Measurements from ENCODE around the gene MDFI. TPM values are rescaled to one million over a fixed set of nuclear protein-coding genes. Genes with fewer than 3 reads are reported as not detected.

The MDFI gene
- polyA plus RNA-seq, 1 of the 3 experiments (the other 2 are of a cell fraction) = 7.0 TPM

DNA sequence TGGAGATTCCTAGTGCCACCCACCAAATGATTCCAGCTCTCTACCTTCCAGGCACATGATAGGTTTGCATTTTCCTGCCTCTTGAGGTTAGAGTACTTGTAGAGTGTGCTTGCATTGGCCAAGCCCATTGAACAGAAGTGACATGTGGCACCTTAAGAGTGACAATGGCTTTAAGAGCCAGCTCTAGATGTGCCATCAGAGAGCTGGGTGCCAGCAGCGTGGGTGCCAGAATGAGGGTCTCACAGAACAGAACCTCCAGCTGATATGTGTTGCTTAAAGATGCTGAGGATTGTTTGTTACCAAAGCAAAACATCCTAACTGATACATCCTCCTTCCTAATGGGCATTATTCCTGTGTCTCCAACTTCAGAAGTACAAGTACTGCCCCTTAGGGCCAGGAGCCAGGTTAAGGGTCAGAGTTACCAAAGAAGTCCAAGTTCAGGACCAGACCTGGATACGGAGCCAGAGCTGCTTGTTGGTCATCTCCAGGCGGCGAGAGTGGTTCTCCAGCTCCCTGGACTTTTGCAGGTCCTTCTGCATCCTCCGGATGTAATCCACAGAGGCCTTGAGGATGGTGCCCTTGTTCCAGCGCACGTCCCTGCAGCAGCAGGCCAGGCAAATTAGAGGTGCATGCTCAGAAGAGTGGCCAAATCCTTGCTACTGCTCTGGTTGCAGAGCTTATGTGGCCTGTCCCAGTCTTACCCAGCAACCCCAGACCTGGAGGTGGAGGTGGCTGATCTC lies 47.5 kb downstream of the MDFI start (continued):
- no peak for TF ChIP-seq USF2 (IDR thresholded peaks at IDR 0.05; ENCODE audit: borderline replicate concordance, low read depth, low read length)
- TF ChIP-seq SMC3 (IDR thresholded peaks at IDR 0.05; ENCODE audit: low read depth, low read length) = no peak
- TF ChIP-seq GATA2 (CRISPR knock-in tag; IDR thresholded peaks at IDR 0.05) = no peak
- no peak for TF ChIP-seq TAF1 (IDR thresholded peaks at IDR 0.05; ENCODE audit: borderline replicate concordance, low read depth, low read length)

DNA sequence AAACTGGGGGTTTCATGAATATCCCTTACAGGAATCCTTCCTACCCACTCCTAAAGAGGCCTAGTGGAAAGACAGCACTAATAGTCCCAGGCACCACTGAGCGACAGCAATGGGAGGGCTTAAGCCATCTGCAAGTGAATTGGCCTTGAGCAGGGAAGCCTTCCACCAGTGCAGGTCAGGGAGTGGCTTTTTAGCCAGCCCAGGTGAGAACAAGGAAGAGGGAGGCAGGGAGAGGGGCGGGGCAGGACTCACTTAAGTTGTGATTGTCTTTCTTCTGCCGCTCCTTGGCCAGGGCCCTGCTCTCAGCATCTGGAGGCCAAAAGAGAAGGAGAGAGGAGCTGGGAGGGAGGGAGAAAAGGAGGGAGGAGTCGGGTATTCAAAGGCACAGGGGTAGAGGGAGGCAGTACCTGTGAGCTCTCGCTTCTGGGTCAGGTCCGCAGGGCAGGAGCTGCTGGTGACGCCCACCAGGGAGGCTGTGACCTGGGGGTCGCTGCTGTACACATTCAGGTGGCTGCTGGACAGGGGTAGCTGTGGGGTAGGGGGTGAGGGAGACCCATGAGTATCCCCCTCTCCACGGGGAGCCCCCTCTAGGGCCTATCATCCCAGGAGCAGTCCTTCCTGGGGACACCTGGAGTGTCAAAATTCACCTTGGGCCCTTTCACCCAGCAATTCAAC lies 49.4 kb downstream of the MDFI start:
- Histone ChIP-seq H3K9me2 (no peaks in the 10 kb centered on the region), H3K36me3 (replicated peaks in 1 of 2; ENCODE audit: control insufficient read depth in 1 of 2, insufficient read depth in 2 of 2, low read length in 1 of 2) (peaks cover 4 to 6% of the 10 kb centered on the region in 2 experiments), H3K79me2 (ENCODE audit: insufficient read depth) (no peaks in the 10 kb centered on the region), H3K9me3 (no peaks in the 10 kb centered on the region), H3K27me3 (ENCODE audit: insufficient read depth) (no peaks in the 10 kb centered on the region), H3K27ac (ENCODE audit: low read depth in 2 of 2, low read length in 1 of 2) (no peak overlapping the region), H3K4me3 (ENCODE audit: low read depth in 2 of 2, low read length in 1 of 2) (no peak overlapping the region), H3K9ac (no peak overlapping the region), H3K4me2 (no peak overlapping the region), H3K4me1 (ENCODE audit: control insufficient read depth in 1 of 2, insufficient read depth in 2 of 2, low read depth in 1 of 2, low read length in 1 of 2) (peaks cover 4 to 13% of the 10 kb centered on the region in 2 experiments; a peak in 3 of 4 replicates), H4K20me1 (ENCODE audit: insufficient read depth) (no peaks in the 10 kb centered on the region), H2AFZ (ENCODE audit: low read depth) (no peak overlapping the region), H3F3A (replicated peaks; ENCODE audit: insufficient read depth) (no peaks in the 10 kb centered on the region)
- DNase-seq = no peak
- POLR2A ChIA-PET = no interaction called here
- TF ChIP-seq RXRA (IDR thresholded peaks at IDR 0.05; ENCODE audit: borderline replicate concordance, low read depth) (no peak), EZH2phosphoT487 (IDR thresholded peaks at IDR 0.05; ENCODE audit: borderline replicate concordance, low read depth) (no peak), REST (IDR thresholded peaks at IDR 0.05; ENCODE audit: low read depth, low read length) (no peak), MXI1 (IDR thresholded peaks at IDR 0.05; ENCODE audit: low read depth, low read length) (no peak), IRF3 (IDR thresholded peaks at IDR 0.05; ENCODE audit: low read depth, low read length) (no peak), POLR2AphosphoS5 (IDR thresholded peaks at IDR 0.05; ENCODE audit: low read depth, low read length) (no peak), RAD21 (IDR thresholded peaks at IDR 0.05; ENCODE audit: low read length) (no peak), TCF12 (IDR thresholded peaks at IDR 0.05) (no peak), JUND (IDR thresholded peaks at IDR 0.05) (no peak), GATA2 (CRISPR knock-in tag; IDR thresholded peaks at IDR 0.05) (no peak), YY1 (IDR thresholded peaks at IDR 0.05; ENCODE audit: low read depth) (no peak), MAX (IDR thresholded peaks at IDR 0.05; ENCODE audit: low read depth) (no peak), EP300 (IDR thresholded peaks at IDR 0.05; ENCODE audit: borderline replicate concordance in 1 of 2, low read depth in 1 of 2, low read length in 1 of 2) (no peak), FOXJ3 (CRISPR knock-in tag; IDR thresholded peaks at IDR 0.05) (no peak), RFX5 (IDR thresholded peaks at IDR 0.05; ENCODE audit: low read length) (no peak), NFIC (IDR thresholded peaks at IDR 0.05; ENCODE audit: borderline replicate concordance) (no peak), FOXM1 (IDR thresholded peaks at IDR 0.05; ENCODE audit: low read depth) (no peak)
- CTCF ChIA-PET = interaction anchor here (0.5 to 19.4 kb wide), 13 partner anchors 11 to 318 kb away, joined by 3 to 504 read pairs (median 3); partner anchors contain the start of genes TFEB and TOMM6
- WGBS (ENCODE audit: low lambda C conversion rate) = 94% methylated on average over 6 of the region's 9 CpGs

Data from SK-N-SH (cell line).